Stimulated activated CD8-positive, alpha-beta memory T cell treated with anti-CD3 and anti-CD28 coated beads, Interleukin-2, amount 100 ng/mL, for 48 hours (primary cell): ENCODE results near the gene EIF2B4.
"Not testable (repeated sequence)": the region's sequence is repeated elsewhere in the genome, so short reads cannot be mapped to it uniquely, and the experiment has no call there.

Experiments
- DNase-seq, 2 donors: peaks; one replicate each; pipeline ENCODE4 v3.0.0-alpha.2; 2020; ENCODE audit warnings: low read depth in 2 of 2

Gene EIF2B4

DNA sequence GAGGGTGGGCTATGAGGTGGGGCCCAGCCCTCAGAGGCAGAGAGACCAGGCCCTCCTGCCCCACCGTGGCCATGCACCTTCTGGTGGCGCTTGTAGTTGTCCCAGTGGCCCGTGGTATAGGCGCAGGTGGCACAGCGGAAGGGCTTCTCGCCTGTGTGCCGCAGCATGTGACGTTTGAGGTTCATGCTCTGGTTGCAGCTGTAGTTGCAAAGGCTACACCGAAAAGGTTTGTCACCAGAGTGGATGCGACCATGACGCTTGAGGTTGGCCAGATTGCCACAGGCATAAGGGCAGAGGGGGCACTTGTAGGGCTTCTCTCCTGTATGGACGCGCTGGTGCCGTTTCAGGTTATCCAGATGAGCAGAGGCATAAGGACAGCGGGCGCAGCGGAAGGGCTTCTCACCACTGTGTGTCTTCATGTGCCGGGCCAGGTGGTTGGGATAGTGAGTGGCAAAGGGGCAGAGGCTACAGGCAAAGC, 7.5 kb upstream of the EIF2B4 start:
- DNase-seq: no peak

DNA sequence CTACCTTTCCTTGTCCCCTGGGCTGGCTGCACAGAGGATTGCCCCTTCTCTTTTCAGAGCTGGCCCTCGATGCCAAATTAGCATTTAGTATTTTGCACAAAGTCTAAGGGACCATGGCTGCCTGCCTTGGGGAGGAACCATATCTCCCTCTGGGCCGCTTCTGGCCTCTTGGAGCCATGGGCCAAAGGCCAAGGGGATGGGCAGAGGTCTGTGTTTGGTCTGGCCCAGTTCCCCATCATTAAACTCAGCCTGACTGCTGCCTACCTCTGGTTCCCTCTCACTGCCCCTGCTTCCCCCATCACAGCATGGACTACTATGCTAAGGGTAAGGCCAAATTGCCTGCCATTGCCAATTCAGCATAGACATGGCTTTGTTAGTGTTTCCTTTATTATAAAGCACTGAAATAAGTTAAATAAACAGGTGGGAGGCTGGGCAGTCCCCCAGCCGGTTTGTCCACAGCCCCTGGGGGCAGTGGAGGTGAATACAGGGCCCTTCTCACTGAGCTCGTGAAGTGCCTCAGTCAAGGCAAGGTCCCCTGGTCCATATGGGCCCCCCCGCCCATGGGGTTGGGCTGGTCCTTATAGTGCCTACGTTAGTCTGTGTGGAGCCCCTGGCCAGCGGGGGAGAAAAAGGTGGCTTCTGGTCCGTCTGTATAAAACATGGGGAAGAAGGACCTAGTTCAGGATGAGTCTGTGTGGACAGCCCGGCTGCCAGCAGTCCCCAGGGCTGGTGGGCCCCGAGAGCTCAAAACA, 6.9 kb upstream of the EIF2B4 start:
- no peak for DNase-seq

- DNase-seq: no peak
Observed at GRCh38 chr2:27376151-27376865, 6.2 kb upstream of the EIF2B4 start.

DNA sequence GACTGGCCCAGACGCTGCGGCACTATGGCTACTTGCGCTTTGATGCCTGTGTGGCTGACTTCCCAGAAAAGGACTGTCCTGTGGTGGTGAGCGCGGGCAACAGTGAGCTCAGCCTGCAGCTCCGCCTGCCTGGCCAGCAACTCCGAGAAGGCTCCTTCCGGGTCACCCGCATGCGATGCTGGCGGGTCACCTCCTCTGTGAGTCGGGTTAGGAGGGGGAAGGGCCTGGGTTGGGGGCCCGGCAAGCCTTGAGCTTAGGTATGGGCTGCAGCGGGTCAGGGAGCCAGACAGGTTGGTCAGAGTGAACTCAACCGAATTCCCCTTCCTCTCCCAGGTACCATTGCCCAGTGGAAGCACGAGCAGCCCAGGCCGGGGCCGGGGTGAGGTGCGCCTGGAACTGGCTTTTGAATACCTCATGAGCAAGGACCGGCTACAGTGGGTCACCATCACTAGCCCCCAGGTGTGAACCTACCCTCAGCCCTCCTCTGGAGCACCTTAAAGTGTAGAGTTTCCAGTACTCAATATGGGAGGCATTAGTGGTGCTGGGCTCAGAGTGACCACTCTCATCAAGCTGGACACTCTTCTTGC, 5.5 kb upstream of the EIF2B4 start:
- DNase-seq: no peak

GRCh38 chr2:27373567-27373966, 3.4 kb upstream of the EIF2B4 start:
- no peak for DNase-seq

- DNase-seq: no peak
Observed at GRCh38 chr2:27372937-27373336, 2.8 kb upstream of the EIF2B4 start.

DNA sequence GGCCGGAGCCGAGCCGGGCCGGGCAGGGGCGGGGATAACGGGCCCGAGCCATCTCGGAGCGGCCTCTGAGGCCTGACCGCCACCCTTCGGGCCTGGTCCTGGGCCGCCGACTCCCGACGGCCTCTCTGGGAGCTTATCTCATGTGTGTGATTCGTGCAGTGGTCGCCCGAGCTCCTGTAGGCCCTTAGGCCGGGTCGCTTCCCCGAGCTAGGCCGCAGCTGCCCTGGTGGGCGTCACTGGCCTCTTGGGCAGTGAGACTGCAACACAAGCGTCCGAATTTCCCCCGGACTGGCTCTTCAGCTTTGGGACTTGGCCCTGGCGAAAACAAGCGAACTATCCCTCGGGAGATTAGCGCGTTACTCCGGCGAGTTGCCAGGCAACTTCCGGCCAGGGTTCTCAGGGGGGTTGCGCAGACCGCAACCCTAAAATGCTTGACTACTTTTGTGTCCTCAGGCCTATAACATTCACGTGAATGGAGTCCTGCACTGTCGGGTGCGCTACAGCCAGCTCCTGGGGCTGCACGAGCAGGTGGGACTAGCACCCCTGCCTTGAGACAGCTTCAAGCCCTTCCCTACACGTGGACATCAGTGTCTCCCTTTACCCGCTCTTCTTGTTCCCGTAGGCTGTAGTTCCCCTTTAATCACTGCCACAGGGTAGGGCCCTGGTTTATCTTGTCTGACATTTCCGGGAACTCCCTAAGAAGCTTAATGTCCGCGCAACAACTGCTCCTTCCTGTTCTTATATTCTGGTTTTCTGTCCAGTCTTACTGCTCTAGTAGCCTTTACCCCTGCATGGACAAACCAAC, 880 bp upstream of the EIF2B4 start:
- no peak for DNase-seq

GRCh38 chr2:27369471-27370025, 590 bp downstream of the EIF2B4 start:
- DNase-seq: no peak

GRCh38 chr2:27363933-27364332, 6.2 kb downstream of the EIF2B4 start:
- DNase-seq: no peak

- DNase-seq: no peak
Observed at GRCh38 chr2:27362678-27363420, 7.3 kb downstream of the EIF2B4 start.

- peak; percentile 81 to 88 for DNase-seq
Observed at GRCh38 chr2:27356382-27357181, 13.6 kb downstream of the EIF2B4 start, which contains the start of gene GTF3C2. GTF3C2 (minus strand) TSS chr2:27356764; CDS start chr2:27343554, 13,210 bp downstream.

DNA sequence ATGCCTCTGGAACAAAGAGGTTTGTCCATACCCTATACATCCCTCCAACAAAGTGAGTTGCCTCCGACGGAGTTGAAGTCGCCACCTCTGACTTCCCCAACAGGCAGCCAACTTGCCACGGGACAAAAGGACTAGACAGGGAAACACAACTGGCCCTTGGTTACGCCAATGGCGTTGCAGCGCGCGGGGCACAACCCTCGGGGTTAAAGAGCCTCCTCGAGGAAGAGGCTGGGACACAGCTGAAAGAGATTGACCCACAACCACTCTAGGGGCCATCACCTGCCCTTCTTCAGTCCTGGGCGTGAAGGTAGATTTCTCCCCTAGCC, 14.1 kb downstream of the EIF2B4 start:
- DNase-seq: peak; percentile 41

DNA sequence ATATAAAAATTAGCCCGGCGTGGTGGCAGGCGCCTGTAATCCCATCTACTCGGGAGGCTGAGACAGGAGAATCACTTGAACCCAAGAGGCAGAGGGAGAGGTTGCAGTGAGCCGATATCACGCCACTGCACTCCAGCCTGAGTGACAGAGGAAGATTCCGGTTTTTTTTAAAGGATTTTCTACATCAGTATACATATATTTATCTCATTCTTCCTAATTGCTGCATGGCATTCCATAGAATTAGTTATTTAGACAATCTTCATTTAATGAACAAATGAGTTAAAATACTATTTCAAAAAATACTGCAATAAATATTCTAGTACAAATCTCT, 15.6 kb downstream of the EIF2B4 start:
- no peak for DNase-seq

DNA sequence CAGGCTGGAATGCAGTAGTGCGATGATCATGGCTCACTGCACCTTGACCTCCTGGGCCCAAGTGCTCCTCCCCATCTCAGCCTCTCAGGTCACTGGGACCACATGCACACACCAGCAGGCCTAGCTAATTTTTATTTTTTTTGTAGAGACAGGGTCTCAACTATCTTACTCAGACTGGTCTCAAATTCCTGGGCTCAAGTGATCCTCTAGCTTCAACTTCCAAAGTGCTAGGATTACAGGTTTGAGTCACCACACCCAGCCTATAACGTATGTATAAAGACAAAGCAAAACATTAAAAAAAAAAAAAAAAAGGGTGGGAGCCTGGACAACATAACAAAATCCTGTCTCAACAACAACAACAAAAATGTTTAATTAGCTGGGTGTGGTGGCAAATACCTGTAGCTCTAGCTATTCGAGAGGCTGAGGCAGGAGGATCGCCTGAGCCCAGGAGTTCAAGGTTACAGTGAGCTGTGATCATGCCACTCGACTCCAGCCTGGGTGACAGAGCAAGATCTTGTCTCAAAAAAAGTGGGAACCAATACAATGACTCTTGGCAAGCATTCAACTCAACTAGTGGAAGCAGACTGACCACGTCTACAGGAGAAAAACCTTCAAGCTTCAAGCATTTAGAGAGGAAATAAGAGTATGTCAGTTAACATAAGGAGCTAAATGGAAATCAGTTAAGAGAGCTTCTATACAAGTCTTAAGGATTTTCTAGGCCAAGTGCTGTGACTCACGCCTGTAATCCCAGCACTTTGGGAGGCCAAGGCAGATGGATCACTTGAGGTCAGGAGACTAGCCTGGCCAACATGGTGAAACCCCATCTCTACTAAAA, 16.2 kb downstream of the EIF2B4 start:
- DNase-seq: no peak

DNA sequence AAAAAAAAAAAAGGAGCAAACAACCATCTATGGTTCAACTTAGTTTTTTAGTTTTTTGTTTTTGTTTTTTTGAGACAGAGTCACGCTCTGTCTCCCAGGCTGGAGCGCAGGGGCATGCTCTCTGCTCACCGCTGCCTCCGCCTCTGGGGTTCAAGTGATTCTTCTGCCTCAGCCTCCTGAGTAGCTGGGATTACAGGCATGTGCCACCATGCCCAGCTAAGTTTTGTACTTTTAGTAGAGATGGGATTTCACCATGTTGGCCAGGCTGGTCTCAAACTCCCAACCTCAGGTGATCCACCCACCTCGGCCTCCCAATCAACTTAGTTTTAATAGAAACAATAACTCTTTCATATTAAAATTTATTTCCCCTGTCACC, 16.8 kb downstream of the EIF2B4 start:
- not testable (repeated sequence) for DNase-seq

GRCh38 chr2:27351802-27352598, 18.1 kb downstream of the EIF2B4 start:
- DNase-seq: no peak

DNA sequence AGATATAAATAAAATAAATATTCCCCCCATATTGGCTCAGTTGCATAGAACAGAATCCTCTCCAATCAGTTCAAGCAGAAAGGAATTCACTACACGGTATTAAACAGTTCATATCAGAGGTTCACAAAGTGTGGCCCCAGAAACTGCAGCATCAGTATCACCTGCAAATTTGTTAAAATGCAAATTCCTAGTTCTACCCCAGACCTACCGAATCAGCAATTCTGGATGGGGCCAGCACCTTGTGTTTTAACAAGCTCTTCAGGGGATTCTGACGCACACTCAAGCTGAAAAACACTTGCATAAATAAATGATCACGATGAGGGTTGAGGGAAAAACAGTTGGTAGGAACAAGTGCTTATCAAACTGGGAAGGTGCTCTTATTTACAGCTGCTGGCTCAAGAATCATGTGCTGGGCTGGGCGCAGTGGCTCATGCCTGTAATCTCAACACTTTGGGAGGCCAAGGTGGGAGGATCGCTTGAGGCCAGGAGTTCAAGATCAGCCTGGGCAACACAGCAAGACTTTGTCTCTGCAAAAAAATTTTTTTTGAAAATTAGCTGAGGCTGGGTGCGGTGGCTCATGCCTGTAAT, 19.9 kb downstream of the EIF2B4 start:
- no peak for DNase-seq

GRCh38 chr2:27347641-27348040, 22.5 kb downstream of the EIF2B4 start:
- no peak for DNase-seq
